HCT116 (cell line): ENCODE data around the gene DUS4L. TPM values are rescaled to one million over a fixed set of nuclear protein-coding genes. Genes with fewer than 3 reads are reported as not detected.

Experiments used
- ATAC-seq: fragments of 200-7000 bp; cut with Tn5 transposase; 2 replicates; pipeline ENCODE4 v1.9.1; 2020; ENCODE audit warnings: mild to moderate bottlenecking, moderate library complexity
- BruUV-seq: library from RNA; stranded (reverse); fragments of 400-500 nt; replicated peaks from 2 replicates; lab custom pipeline; 2021; lab: Mats Ljungman, UMichigan
- CTCF ChIA-PET: fragments of 300-600 bp; sonication (Branson Sonifier 250); formaldehyde crosslinking; loops from one replicate; lab custom pipeline; 2021; ENCODE audit warnings: antibody characterized with exemption; lab: Charles Lee
- POLR2A ChIA-PET: fragments of 300-600, 350-600 bp; sonication (Branson Sonifier 250); formaldehyde crosslinking; loops from one replicate; lab custom pipeline; 2021; ENCODE audit warnings: antibody characterized with exemption; lab: Charles Lee
- RAD21 ChIA-PET, 2 experiments: fragments of 300-600 bp; sonication (Branson Sonifier 250); formaldehyde crosslinking; loops; one replicate each; lab custom pipeline; 2023; ENCODE audit warnings: low total read pairs in 2 of 2; ENCODE audit not compliant: uncharacterized antibody in 2 of 2, unreplicated experiment in 2 of 2, low non-redundant PET in 1 of 2; lab: Charles Lee
- DNase-seq: peaks from one replicate; pipeline ENCODE4 v3.0.0-alpha.2; 2010; ENCODE audit warnings: low read depth, low spot score
- H2AFZ ChIP-seq: fragments of 200-600 bp; shearing (Covaris generic), sonication (generic); 2 replicates; pipeline ENCODE4 v1.6.1; 2017; ENCODE audit warnings: low read depth, mixed run types, mixed read lengths, antibody characterized with exemption, low read length; ENCODE audit not compliant: poor library complexity, severe bottlenecking
- H3K27ac ChIP-seq: 2 replicates; pipeline ENCODE4 v1.5.1; 2012; ENCODE audit warnings: low read depth, low read length
- H3K27me3 ChIP-seq: fragments of 200-600 bp; sonication (generic); 2 replicates; pipeline ENCODE4 v1.6.1; 2016; ENCODE audit warnings: mixed run types, low read length, mixed read lengths; ENCODE audit not compliant: insufficient read depth
- H3K36me3 ChIP-seq, 2 experiments: fragments of 200-500 bp in 1 of 2; fragments of 200-600 bp in 1 of 2; sonication (Bioruptor generic) in 1 of 2; sonication (generic) in 1 of 2; 2 replicates each; pipeline versions ENCODE4 v1.5.1 to v1.6.1; 2014 to 2016; ENCODE audit warnings: low read length in 2 of 2, inconsistent platforms in 1 of 2, mixed read lengths in 1 of 2, mixed run types in 1 of 2; ENCODE audit not compliant: insufficient read depth in 2 of 2, control insufficient read depth in 1 of 2
- H3K4me1 ChIP-seq, 2 experiments: fragments of 200-600 bp in 1 of 2; sonication (generic) in 1 of 2; 2 replicates each; pipeline versions ENCODE4 v1.5.1 to v1.6.1; 2012 to 2017; ENCODE audit warnings: low read length in 2 of 2, inconsistent platforms in 1 of 2, mild to moderate bottlenecking in 1 of 2, mixed read lengths in 1 of 2, mixed run types in 1 of 2, moderate library complexity in 1 of 2; ENCODE audit not compliant: insufficient read depth in 2 of 2, control insufficient read depth in 1 of 2
- H3K4me2 ChIP-seq: fragments of 200-600 bp; sonication (generic); 2 replicates; pipeline ENCODE4 v1.6.1; 2017; ENCODE audit warnings: mixed run types, low read length, mixed read lengths
- H3K4me3 ChIP-seq, 2 experiments: fragments of 200-600 bp in 1 of 2; sonication (generic) in 1 of 2; replicated peaks in 1 of 2; 2 replicates each; pipeline ENCODE4 v1.5.1; 2011 to 2016; ENCODE audit warnings: low read length in 2 of 2, control low read depth in 1 of 2, low read depth in 1 of 2, mild to moderate bottlenecking in 1 of 2, mixed read lengths in 1 of 2, mixed run types in 1 of 2
- H3K79me2 ChIP-seq: fragments of 200-600 bp; sonication (generic); 2 replicates; pipeline ENCODE4 v1.6.1; 2017; ENCODE audit warnings: mild to moderate bottlenecking, mixed run types, low read length, moderate library complexity, mixed read lengths; ENCODE audit not compliant: insufficient read depth
- H3K9ac ChIP-seq: fragments of 200-600 bp; sonication (generic); 2 replicates; pipeline ENCODE4 v1.6.1; 2016; ENCODE audit warnings: low read length, mixed read lengths
- H3K9me2 ChIP-seq: fragments of 200-600 bp; sonication (generic), shearing (Covaris generic); 2 replicates; pipeline ENCODE4 v1.6.1; 2017; ENCODE audit warnings: mixed run types, mild to moderate bottlenecking, moderate library complexity; ENCODE audit not compliant: insufficient read depth
- H3K9me3 ChIP-seq, 2 experiments: fragments of 200-500 bp in 1 of 2; fragments of 200-600 bp in 1 of 2; sonication (Bioruptor generic) in 1 of 2; sonication (generic) in 1 of 2; 2 replicates each; pipeline ENCODE4 v1.6.1; 2014 to 2017; ENCODE audit warnings: low read length in 2 of 2, mixed read lengths in 2 of 2, inconsistent platforms in 1 of 2, low read depth in 1 of 2, mild to moderate bottlenecking in 1 of 2, mixed run types in 1 of 2, moderate library complexity in 1 of 2; ENCODE audit not compliant: control insufficient read depth in 1 of 2, insufficient read depth in 1 of 2
- H4K20me1 ChIP-seq: fragments of 200-600 bp; sonication (generic), shearing (Covaris generic); 2 replicates; pipeline ENCODE4 v1.6.1; 2017; ENCODE audit warnings: mixed run types, mild to moderate bottlenecking, moderate library complexity; ENCODE audit not compliant: insufficient read depth
- CBX3 ChIP-seq: IDR thresholded peaks from 2 replicates; pipeline ENCODE4 v1.6.1; 2012; ENCODE audit warnings: low read depth
- EGR1 ChIP-seq: IDR thresholded peaks from 2 replicates; pipeline ENCODE4 v1.6.1; 2012; ENCODE audit warnings: low read depth
- EZH2 ChIP-seq: fragments of 200-600 bp; sonication (generic); IDR thresholded peaks from 2 replicates; pipeline ENCODE4 v1.6.1; 2017; ENCODE audit warnings: antibody characterized with exemption, mixed run types
- FOSL1 ChIP-seq: IDR thresholded peaks from 2 replicates; pipeline ENCODE4 v1.6.1; 2012; ENCODE audit warnings: low read depth
- POLR2AphosphoS5 ChIP-seq: IDR thresholded peaks from 2 replicates; pipeline ENCODE4 v1.6.1; 2011; ENCODE audit warnings: mild to moderate bottlenecking, low read depth, low read length, moderate library complexity
- SIN3A ChIP-seq: IDR thresholded peaks from 2 replicates; pipeline ENCODE4 v1.6.1; 2012; ENCODE audit warnings: low read depth
- SP1 ChIP-seq: IDR thresholded peaks from 2 replicates; pipeline ENCODE4 v1.6.1; 2012; ENCODE audit warnings: low read depth
- TCF7L2 ChIP-seq: IDR thresholded peaks from 2 replicates; pipeline ENCODE4 v1.7.0; 2011; ENCODE audit warnings: borderline replicate concordance, inconsistent platforms; ENCODE audit not compliant: insufficient read depth, insufficient read length; ENCODE audit errors: extremely low read depth
- ZFX ChIP-seq: fragments of 450-650 bp; IDR thresholded peaks from 2 replicates; pipeline ENCODE4 v1.6.1; 2017
- intact Hi-C: fragments of 100-400 bp; cut with micrococcal nuclease; formaldehyde crosslinking; loops from 2 replicates; pipeline ENCODE4 v1.10.0; 2022
- total RNA-seq: library from RNA; stranded (reverse); gene quantifications from one replicate; pipeline ENCODE4 v1.2.1, GENCODE V29; 2021; ENCODE audit not compliant: unreplicated experiment
- TF ChIP-seq, protein P1 (sequence below): IDR thresholded peaks from 2 replicates; pipeline ENCODE4 v1.6.1; 2012; ENCODE audit warnings: low read depth
- TF ChIP-seq, protein P2 (sequence below): IDR thresholded peaks from 2 replicates; pipeline ENCODE4 v1.6.1; 2011; ENCODE audit warnings: mild to moderate bottlenecking, low read length, moderate library complexity; ENCODE audit not compliant: insufficient replicate concordance; ENCODE audit errors: extremely low read depth
- TF ChIP-seq, protein P3 (sequence below): IDR thresholded peaks from 2 replicates; pipeline ENCODE4 v1.6.1; 2012

DUS4L gene
- total RNA-seq, 1 experiment from 2014 or later: 12.6 TPM

DNA sequence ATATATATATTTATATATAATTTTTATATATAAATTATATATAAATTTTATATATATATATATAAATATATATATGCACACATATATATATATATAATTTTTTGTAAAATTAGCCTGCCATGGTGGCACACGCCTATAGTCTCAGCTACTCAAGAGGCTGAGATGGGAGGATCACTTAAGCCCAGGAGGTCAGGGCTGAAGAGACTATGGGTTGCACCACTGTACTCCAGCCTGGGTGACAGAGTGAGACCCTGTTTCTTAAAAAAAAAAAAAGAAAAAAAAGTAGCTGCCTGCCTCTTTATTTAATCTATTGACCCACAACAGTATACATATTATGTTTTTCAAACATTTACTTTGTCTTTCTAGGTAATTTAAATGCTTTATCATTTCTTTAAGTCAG, 35.5 kb downstream of the DUS4L start:
- H3K4me3 ChIP-seq: no peak overlapping the region
- DNase-seq (no peak), ATAC-seq (no peak)
- no TSS peak for BruUV-seq
- H3K9ac ChIP-seq: no peak overlapping the region
- H3K9me3 ChIP-seq: no peaks in the 10 kb centered on the region
- peaks cover 0 to 14% of the 10 kb centered on the region in 2 experiments; a peak in 1 of 4 replicates for H3K36me3 ChIP-seq
- ChIA-PET CTCF (no interaction called here), RAD21 (no interaction called here), POLR2A (no interaction called here)
- no peak overlapping the region for H3K4me2 ChIP-seq
- H3K79me2 ChIP-seq: no peaks in the 10 kb centered on the region
- intact Hi-C loops: loop anchor here (10.0 kb wide), 1 partner anchor 344 kb away; no protein-coding TSS in a partner anchor
- no peaks in the 10 kb centered on the region for H4K20me1 ChIP-seq
- H3K9me2 ChIP-seq: no peaks in the 10 kb centered on the region
- H3K27ac ChIP-seq: no peak overlapping the region
- no peak for TF ChIP-seq TCF7L2
- TF ChIP-seq CBX3: no peak
- no peak for TF ChIP-seq EGR1
- no peak for TF ChIP-seq EZH2
- TF ChIP-seq, protein P1, sequence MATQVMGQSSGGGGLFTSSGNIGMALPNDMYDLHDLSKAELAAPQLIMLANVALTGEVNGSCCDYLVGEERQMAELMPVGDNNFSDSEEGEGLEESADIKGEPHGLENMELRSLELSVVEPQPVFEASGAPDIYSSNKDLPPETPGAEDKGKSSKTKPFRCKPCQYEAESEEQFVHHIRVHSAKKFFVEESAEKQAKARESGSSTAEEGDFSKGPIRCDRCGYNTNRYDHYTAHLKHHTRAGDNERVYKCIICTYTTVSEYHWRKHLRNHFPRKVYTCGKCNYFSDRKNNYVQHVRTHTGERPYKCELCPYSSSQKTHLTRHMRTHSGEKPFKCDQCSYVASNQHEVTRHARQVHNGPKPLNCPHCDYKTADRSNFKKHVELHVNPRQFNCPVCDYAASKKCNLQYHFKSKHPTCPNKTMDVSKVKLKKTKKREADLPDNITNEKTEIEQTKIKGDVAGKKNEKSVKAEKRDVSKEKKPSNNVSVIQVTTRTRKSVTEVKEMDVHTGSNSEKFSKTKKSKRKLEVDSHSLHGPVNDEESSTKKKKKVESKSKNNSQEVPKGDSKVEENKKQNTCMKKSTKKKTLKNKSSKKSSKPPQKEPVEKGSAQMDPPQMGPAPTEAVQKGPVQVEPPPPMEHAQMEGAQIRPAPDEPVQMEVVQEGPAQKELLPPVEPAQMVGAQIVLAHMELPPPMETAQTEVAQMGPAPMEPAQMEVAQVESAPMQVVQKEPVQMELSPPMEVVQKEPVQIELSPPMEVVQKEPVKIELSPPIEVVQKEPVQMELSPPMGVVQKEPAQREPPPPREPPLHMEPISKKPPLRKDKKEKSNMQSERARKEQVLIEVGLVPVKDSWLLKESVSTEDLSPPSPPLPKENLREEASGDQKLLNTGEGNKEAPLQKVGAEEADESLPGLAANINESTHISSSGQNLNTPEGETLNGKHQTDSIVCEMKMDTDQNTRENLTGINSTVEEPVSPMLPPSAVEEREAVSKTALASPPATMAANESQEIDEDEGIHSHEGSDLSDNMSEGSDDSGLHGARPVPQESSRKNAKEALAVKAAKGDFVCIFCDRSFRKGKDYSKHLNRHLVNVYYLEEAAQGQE: no peak
- TF ChIP-seq, protein P2, sequence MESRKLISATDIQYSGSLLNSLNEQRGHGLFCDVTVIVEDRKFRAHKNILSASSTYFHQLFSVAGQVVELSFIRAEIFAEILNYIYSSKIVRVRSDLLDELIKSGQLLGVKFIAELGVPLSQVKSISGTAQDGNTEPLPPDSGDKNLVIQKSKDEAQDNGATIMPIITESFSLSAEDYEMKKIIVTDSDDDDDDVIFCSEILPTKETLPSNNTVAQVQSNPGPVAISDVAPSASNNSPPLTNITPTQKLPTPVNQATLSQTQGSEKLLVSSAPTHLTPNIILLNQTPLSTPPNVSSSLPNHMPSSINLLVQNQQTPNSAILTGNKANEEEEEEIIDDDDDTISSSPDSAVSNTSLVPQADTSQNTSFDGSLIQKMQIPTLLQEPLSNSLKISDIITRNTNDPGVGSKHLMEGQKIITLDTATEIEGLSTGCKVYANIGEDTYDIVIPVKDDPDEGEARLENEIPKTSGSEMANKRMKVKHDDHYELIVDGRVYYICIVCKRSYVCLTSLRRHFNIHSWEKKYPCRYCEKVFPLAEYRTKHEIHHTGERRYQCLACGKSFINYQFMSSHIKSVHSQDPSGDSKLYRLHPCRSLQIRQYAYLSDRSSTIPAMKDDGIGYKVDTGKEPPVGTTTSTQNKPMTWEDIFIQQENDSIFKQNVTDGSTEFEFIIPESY: no peak
- TF ChIP-seq FOSL1: no peak
- TF ChIP-seq, protein P3, sequence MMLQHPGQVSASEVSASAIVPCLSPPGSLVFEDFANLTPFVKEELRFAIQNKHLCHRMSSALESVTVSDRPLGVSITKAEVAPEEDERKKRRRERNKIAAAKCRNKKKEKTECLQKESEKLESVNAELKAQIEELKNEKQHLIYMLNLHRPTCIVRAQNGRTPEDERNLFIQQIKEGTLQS: no peak
- no peak for TF ChIP-seq POLR2AphosphoS5
- no peak for TF ChIP-seq SP1
- no peak for TF ChIP-seq SIN3A
- TF ChIP-seq ZFX: no peak
- no peaks in the 10 kb centered on the region for H3K4me1 ChIP-seq
- H2AFZ ChIP-seq: no peak overlapping the region
- no peaks in the 10 kb centered on the region for H3K27me3 ChIP-seq
